PFSK-1 (cell line): Measurements from ENCODE around the gene PALM2AKAP2.

Experiments used
- FOXP2 ChIP-seq: optimal IDR thresholded peaks from 2 replicates; pipeline ENCODE3; 2011; ENCODE audit warnings: borderline replicate concordance, control low read depth, inconsistent platforms; ENCODE audit not compliant: insufficient read depth; ENCODE audit errors: extremely low read length, extremely low read depth
- POLR2AphosphoS5 ChIP-seq: IDR thresholded peaks from 2 replicates; pipeline ENCODE4 v1.6.1; 2012; ENCODE audit warnings: low read depth, mild to moderate bottlenecking, control low read depth, low read length, moderate library complexity
- REST ChIP-seq, 2 experiments: IDR thresholded peaks; 2 replicates each; pipeline versions ENCODE4 v1.6.1 to v1.8.0; 2011 to 2012; ENCODE audit warnings: low read depth in 2 of 2, low read length in 2 of 2, control low read depth in 1 of 2, inconsistent platforms in 1 of 2, mild to moderate bottlenecking in 1 of 2, moderate library complexity in 1 of 2; ENCODE audit not compliant: insufficient read depth in 1 of 2
- TAF1 ChIP-seq: IDR thresholded peaks from 2 replicates; pipeline ENCODE4 v1.6.1; 2012; ENCODE audit warnings: low read length, control low read depth, borderline replicate concordance; ENCODE audit not compliant: insufficient read depth

- TF ChIP-seq POLR2AphosphoS5 (no peak), REST (IDR thresholded peaks at IDR 0.05; ENCODE audit: insufficient read depth in 1 of 2, low read depth in 2 of 2, low read length in 2 of 2) (no peak), FOXP2 (no peak), TAF1 (no peak)
Observed at GRCh38 chr9:109797509-109797908, 17.5 kb downstream of the PALM2AKAP2 start.
